GM21529 (cell line): ENCODE measurements around the gene EMC1.
"Not testable (repeated sequence)": the region's sequence is repeated elsewhere in the genome, so short reads cannot be mapped to it uniquely, and the experiment has no call there.

ENCODE experiments used
- ATAC-seq: cut with Tn5 transposase; IDR thresholded peaks from one replicate; pipeline ENCODE4 v1.9.1; 2021; ENCODE audit not compliant: unreplicated experiment

Gene EMC1

DNA sequence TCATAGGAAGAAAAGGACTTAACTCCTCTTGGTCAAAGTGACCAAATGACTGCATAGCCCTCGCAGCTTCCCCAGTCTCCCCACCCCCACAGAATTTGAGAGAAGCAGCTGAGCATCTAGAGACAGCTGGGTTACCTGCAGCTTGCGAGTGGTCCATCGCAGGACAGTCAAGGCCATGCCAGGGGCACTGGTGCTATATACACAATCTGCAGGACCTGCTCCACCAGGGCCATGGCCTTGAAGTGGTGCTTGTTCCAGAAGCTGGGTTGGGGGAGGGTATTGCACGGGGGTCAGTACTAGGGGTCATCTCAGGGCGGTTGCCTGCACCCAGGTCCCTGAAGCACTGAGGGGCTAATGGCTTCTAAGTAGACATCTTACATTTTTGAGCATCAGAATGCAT is 10.7 kb upstream of the EMC1 start:
- no peak for ATAC-seq

DNA sequence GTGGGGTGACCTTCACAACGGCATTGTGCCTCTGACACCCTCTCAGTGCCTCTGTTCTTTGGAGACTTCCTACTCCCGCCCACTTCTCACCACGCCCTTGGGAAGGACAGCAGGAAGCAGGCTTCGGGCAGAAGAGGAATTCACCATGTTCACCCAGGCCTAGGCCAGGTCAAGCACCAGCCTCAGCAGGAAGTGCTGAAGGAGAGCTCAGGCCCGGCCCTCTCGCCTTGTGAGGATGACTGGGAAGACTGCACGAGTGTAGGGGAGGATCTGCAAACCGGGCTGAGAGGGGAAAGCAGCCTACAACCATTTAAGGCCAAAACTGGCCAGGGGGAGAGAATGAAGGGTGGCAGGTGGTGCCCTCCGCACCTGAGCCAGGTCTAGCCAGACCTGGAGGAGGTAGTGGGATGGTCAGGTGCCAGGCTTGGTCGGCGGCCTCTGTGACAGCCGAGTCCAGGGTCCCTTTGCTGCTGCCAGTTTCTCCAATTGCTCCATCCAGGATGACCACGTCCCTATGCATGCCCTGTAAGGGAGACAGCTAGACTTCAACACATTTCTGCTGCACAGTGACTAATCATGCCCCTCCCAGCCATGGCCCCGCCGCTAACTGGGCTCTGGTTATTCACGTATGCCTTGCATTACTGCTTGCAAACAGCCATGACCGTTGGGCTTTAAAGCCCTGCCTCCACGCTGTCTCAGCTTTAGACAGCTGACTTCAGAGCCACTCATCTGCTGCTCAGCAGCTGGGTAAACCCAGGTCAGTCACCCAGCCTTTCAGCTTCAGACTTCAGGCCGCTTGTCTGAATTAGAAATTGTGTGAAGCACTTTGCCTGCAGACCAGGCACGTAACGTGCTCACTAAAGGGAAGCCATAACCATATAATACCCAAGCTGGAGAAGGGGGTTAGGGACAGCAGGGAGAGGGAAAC is 9.2 kb upstream of the EMC1 start:
- no peak for ATAC-seq

DNA sequence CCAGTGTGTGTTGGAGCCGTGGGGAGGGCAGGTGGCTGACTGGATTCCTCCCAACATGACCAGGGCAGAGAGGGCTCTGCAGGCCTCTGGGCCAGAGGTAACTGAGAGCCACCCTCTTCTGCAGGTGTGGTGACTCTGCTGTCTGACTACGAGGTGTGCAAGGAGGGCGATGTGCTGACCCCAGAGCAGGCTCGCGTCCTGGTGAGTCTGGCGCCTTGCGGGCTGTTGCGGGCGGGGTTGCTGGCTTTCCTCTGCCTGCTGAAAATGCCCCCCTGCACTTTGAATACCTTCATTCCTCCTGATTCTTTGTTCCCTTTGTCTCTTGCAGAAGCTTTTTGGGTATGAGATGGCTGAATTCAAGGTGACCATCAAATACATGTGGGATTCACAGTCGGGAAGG is 7.0 kb upstream of the EMC1 start:
- ATAC-seq: no peak

DNA sequence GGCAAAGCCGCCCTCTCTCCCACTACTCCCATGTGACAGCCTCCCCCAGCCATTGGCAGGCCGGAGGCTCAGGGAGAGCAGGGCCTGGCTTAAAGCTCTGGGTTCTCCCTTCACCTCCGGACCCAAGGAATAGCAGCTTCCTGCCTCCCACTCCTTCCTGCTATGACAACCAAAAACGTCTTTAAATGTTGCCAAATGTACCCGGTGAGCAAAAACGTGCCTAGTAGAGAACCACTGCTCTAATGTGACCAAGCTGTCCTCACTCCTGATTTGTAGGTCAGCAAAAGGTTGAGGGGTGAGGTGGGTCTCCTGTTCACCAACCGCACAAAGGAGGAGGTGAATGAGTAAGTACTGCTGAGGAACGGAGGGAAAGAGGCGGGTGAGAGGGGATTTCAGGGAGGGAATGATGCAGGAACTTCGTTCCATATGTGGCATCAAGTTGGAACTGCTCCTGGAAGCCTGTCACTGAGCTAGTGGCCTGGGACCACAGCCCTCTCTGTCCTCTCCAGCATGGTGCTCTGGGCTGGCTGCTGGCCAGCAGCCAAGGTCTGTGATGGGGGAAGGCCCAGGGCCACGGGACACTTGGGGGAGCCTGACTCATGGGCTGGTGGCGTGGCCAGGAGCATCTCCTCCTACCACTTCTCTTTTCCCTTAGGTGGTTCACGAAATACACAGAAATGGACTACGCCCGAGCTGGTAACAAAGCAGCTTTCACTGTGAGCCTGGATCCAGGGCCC is 6.0 kb upstream of the EMC1 start:
- ATAC-seq: no peak

DNA sequence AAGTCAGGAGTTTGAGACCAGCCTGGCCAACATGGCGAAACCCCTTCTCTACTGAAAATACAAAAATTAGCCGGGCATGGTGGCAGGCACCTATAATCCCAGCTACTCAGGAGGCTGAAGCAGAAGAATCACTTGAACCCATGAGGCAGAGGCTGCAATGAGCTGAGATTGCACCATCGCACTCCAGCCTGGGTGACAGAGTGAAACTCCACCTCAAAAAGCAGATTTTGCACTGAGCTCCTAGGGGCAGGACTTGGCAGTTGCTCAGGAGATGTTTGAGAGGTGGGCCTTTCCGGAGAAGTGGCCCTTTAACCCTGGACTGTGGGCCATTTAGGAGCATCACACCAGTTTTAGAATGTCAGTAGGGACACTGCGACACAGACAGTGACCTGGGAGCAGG is 5.0 kb upstream of the EMC1 start:
- not testable (repeated sequence) for ATAC-seq

DNA sequence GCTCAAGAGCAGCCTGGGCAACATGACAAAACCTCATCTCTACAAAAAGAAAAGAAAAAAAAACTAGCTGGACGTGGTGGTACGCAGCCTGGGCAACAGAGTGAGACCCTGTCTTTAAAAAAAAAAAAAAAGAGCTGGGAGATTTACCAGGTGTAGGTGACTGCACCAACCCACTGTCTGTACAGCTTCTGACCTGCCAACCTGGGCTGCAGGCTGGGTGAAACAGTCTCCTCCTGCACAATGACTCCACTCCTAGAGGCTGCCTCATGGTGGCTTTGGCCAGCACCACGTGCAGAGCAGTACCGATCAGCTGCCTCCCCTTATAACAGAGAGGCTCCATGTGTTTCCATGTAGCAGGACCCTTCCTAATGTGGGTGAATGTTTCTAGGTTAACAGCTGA is 4.0 kb upstream of the EMC1 start:
- ATAC-seq: no peak

DNA sequence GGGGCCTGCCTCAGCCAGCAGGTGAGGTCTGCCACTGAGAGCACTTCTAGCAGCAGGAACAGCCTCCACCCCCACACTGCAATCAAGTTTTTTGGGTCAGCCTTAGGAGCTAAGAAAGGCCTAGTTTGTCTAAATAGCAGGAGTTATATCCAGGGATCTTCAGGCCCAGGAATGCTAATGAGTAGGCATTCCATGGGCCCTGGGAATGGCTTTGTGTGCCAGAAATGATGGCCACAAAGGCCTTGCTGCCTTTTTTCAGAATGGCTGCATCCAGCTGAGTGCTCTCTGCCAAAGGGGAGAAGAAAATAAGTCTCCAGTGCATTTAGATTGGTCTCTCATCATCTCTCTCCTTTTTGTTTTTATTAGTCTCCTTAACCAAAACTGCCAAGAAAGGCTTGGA is 3.1 kb upstream of the EMC1 start:
- no peak for ATAC-seq

DNA sequence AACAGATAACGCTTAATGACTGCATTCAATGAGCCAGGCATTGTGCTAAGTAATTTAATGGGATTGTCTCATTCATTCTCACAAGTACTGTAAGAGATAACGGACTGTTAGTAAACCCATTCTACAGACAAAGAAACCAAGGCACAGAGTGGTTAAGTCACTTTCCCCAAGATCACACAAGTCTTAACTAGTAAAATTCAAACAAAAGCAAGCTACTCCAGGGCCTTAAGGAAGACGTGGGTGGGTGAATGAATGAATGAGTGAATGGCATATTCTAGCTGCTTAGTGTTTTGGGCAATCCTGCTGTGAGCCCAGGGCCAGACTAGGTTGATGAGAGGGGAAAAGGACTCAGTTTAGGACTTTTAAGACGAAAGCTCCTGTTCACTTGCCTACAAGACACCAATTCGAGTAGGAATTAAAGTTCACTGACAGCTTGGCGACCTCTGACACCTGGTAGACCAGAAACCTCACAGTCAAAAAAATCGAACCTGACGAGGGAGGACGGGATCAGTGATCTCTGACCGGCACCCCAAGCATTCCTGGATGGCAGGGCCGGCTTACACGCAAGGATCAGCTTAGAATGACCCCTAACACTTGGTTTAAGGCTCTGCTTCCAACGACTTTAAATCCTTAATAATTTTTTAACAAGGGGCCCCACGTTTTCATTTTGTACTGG is 557 bp downstream of the EMC1 start:
- peak; percentile 9 for ATAC-seq

DNA sequence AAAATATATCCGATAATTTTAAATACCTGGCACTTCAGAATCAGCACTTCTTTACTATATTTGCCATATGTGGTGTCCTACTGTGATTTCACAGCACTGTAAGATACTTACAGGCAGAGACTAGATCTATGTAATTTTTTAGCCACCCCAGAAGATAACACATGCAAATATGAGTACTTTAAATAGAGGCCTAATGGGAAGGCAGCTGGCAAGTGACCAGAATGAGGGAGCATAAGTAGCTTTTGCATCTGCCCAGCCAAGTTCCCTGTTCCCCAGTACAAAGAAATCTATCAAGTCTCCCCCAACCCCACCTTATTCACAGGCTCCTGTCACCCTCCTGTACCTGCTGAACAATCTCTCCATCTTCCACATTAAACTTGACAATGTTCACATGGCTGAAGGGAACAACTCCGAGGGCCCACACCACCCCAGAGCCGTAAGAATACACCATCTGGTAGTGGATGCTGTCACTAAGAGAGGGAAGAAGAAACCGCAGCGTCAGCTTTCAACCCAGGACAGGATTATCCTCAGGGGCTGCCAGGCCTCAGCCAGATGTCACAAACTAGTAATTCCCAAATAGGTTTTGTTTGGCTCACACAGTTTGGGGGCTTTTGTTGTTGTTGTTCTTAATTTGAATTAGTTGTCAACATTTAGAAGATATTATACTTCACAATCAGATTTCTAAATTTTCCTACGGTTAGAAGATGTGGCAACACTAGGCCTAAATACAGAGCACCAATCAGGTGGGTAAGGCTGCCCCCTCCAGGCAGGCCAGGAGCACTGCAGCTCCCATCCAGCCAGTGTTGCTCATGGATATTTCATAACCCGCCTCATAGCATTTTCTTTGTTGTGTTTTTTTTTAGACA is 10.4 kb downstream of the EMC1 start:
- ATAC-seq: no peak

DNA sequence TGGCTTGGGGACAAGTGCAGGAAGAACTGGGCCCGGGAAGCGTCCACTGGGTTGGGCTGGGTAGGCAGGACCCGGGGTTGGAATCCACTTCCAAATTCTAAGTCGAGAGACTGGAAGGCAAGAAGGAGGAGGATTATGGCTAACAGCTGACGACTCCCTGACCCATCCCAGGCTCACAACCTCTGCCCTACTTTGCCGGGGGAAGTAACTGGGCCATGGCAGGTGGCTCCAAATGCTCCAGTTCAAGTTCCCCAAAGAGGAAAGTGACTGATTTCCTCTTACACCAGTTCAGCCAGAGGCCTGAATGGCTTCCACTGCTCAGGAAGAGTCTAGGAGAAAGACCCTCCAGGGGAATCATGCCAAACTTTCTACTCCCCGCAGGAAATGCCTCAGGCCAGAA is 11.4 kb downstream of the EMC1 start:
- ATAC-seq: no peak

DNA sequence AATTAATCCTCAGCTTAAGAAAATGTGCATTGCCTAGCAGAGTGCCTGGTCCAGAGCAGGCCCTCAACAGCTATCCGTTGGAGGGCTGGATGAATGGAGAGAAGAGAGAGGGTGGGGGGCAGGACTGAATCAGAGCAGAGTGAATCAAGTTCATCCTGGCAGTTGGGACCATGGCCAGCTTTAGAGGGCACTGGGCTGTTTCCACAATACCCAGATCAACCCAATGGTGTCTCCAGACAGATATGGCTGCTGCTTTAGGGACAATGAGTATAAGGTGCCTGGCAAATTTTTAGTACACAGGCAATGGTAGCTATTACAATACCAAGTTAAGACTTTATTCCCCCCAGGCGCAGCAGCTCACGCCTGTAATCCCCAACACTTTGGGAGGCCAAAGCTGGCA is 17.1 kb downstream of the EMC1 start:
- no peak for ATAC-seq

DNA sequence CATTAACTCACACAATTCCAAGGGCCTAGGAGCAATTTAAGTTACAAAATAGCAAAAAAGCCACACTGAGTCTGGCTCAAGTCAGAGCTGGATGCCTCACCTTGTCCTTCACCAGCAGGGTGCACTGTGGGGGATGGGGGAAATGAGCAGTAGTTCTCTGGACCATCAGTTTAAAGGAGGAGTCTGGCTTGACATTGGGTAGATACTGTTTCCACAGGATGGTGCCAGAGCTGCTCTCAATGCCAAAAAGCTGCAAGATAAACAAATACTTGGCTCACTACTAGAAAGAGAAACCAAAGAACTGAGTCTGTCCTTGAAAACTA is 18.8 kb downstream of the EMC1 start:
- no peak for ATAC-seq

DNA sequence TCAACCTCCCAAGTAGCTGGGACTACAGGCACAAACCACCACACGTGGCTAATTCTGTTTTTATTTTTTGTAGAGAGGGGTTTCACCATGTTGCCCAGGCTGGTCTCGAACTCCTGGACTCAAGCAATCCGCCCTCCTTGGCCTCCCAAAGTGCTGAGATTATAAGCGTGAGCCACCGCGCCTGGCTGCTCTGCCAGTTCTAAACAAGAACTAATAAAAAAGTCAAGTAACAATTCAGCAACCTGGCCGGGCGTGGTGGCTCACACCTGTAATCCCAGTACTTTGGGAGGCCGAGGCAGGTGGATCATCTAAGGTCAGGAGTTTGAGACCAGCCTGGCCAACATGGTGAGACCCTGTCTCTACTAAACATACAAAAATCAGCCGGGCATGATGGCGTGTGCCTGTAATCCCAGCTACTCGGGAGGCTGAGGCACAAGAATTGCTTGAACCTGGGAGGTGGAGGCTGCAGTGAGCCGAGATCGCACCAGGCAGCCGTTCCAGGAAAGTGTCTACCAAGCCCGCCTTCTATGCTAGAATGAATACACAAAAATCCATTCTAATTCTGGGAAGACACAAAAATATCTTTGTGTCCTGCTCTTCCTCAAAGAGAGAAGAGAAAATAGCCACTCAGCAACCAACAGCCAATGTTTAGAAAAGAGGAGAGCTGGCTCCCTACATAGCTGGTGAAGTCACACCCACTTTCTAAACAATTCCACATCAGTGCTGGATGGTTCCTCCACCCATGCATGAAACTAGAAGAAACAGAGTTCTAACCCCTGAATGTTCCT is 19.4 kb downstream of the EMC1 start:
- not testable (repeated sequence) for ATAC-seq

DNA sequence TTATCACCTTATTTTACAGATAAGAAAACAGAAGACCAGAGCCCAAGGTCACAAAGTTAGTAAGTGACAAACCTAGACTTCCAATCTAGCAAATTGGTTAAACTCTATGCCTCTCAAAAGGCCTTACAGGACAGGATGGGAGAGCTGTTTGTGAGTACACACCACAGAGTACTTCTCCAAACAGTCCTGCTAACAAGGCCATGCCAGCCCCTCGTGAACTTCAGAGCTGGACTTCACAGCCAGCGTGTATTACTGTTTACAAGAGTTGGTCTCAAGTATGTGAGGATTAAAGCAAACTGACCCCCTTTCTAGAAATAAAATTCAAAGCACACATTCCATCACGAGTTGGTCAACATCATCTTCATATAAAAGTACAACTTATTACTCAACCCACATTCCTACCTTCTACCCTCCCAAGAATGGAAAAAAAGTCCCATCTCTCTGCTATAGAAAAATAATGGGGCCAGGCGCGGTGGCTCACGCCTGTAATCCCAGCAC is 21.4 kb downstream of the EMC1 start:
- ATAC-seq: no peak

DNA sequence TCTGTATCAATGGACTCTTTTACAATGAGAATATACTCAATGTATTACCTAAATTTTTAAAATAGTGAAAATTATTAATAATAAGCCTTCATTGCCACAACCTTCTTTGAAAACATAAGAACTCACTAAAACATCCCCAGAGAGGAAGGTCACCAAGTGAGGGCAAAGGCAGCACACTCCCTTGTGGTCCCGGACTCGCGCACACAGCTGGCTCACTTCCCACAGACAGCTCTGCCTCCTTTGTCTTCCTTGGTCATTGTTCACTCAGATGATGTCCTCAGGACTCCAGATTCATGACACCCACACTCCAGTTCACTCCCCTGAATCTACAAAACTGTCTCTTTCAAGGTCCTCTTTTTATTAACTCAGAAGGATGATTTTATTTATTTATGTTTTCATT is 22.1 kb downstream of the EMC1 start:
- ATAC-seq: no peak

DNA sequence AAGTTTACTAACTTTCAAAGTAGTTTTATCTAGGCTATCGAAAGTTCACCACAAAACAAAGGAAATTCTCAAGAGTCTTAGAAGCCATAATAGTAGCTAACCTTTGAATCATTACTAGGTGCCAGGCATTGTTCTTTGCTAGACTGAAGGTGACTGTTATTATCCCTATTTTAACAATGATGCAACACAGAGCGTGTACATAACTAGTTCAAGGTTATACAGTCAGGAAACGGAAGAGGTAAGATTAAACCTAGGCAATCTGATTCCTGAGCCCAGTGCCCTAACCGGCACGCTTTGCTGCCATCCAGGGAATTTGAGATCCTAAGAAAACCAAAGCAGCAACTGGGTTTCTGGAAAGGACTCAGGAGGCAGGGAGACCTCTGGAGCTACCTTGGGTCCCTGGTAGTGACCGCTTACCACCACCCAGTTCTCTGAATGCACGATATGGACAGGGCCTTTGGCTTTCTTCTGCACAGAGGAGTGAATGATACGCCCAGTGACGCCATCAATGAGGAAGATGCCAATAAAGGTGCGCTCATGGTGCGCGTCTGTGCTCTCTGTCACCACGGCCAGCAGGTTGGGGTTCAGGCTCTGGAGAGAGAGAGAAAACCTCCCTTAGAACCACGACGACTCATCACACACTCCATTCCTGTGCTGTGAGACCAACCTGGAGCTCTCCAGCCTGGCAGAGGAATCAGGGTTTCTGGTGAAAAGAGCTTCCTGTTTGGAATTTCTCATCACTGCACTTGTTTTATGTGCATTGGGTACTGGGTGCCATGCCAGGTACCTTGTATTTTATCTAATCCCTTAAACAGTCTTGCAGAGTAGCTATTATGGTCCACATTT is 28.1 kb downstream of the EMC1 start:
- ATAC-seq: no peak

DNA sequence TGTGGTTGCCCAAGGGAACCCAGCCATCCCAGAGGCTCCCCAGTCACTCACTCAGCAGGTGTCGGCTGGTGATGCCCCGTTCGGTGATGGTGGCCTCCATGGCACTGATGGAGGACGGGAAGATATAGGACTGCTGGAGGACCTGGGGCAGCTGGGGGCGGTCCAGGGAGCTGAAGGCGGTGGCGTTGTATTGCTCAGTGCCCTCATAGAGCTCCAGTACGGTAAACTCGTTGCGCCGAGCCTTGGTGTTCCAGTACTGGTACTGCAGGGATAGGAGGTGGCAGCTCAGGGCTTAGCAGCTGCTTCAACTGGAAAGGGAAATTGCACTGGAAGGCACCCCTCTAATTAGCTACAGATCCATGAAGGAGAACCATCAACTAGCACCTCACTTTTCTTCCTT is 28.8 kb downstream of the EMC1 start:
- no peak for ATAC-seq

DNA sequence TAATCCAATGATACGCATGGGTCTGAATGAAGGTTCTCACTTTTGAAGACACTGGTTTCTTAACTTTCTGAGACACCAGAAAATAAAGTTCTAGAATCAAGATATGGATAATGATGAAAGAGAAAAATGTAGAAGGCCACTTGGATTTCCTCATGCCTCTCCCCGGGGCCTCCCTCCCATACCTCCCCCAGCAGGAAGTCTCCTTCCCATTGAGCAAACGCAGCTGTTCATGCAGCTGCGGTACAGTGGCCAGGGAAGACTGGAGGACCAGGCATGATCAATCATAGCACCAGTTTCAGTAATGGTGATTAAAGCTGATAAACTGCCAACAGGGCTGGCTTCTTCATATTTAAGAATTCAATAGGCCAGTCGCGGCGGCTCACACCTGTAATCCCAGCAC is 30.3 kb downstream of the EMC1 start:
- no peak for ATAC-seq
